SK-N-SH (cell line): Measurements from ENCODE around the gene SLC25A41. TPM values are rescaled to one million over a fixed set of nuclear protein-coding genes. Genes with fewer than 3 reads are reported as not detected.
A peak's percentile ranks its signal among the peaks of the same experiment; 100 is the strongest.

ENCODE experiments used
- CTCF ChIA-PET: fragments of 300-600, 350-600 bp; formaldehyde crosslinking; extraction: SDS; loops from one replicate; lab custom pipeline; 2021; lab: Yijun Ruan, JAX
- POLR2A ChIA-PET: fragments of 350-600 bp; sonication (Branson Sonifier 250); formaldehyde crosslinking; extraction: SDS; loops from one replicate; lab custom pipeline; 2020; ENCODE audit warnings: antibody characterized with exemption, inconsistent platforms; lab: Yijun Ruan, JAX
- DNase-seq: peaks from one replicate; pipeline ENCODE4 v3.0.0; 2012
- H2AFZ ChIP-seq: fragments of 200-600 bp; sonication (generic); 2 replicates; pipeline ENCODE4 v1.8.1; 2016; ENCODE audit warnings: antibody characterized with exemption, mild to moderate bottlenecking, low read depth
- H3F3A ChIP-seq: fragments of 200-600 bp; sonication (generic); replicated peaks from 2 replicates; pipeline ENCODE3; 2016; ENCODE audit warnings: antibody characterized with exemption, mild to moderate bottlenecking; ENCODE audit not compliant: insufficient read depth
- H3K27ac ChIP-seq, 2 experiments: fragments of 200-500 bp in 1 of 2; fragments of 200-600 bp in 1 of 2; sonication (Bioruptor generic) in 1 of 2; sonication (generic), shearing (Covaris generic) in 1 of 2; 2 replicates each; pipeline versions ENCODE4 v1.5.1 to v1.6.1; 2014 to 2016; ENCODE audit warnings: low read depth in 2 of 2, inconsistent platforms in 1 of 2, low read length in 1 of 2, mild to moderate bottlenecking in 1 of 2, mixed read lengths in 1 of 2
- H3K27me3 ChIP-seq: fragments of 200-600 bp; sonication (generic), shearing (Covaris generic); 2 replicates; pipeline ENCODE4 v1.6.1; 2016; ENCODE audit warnings: mixed run types; ENCODE audit not compliant: insufficient read depth
- H3K36me3 ChIP-seq, 2 experiments: fragments of 200-500 bp in 1 of 2; fragments of 200-600 bp in 1 of 2; sonication (Bioruptor generic) in 1 of 2; sonication (generic) in 1 of 2; replicated peaks in 1 of 2; 2 replicates each; pipeline versions ENCODE3 to v1.5.1; 2014 to 2016; ENCODE audit warnings: low read length in 1 of 2, mild to moderate bottlenecking in 1 of 2; ENCODE audit not compliant: insufficient read depth in 2 of 2, control insufficient read depth in 1 of 2
- H3K4me1 ChIP-seq, 2 experiments: fragments of 200-500 bp in 1 of 2; fragments of 200-600 bp in 1 of 2; sonication (Bioruptor generic) in 1 of 2; sonication (generic), shearing (Covaris generic) in 1 of 2; 2 replicates each; pipeline versions ENCODE4 v1.5.1 to v1.6.1; 2014 to 2016; ENCODE audit warnings: low read depth in 1 of 2, low read length in 1 of 2, mixed run types in 1 of 2; ENCODE audit not compliant: insufficient read depth in 2 of 2, control insufficient read depth in 1 of 2
- H3K4me2 ChIP-seq: fragments of 200-600 bp; sonication (generic), shearing (Covaris generic); 2 replicates; pipeline ENCODE4 v1.6.1; 2017; ENCODE audit warnings: mixed run types
- H3K4me3 ChIP-seq, 2 experiments: fragments of 200-500 bp in 1 of 2; fragments of 200-600 bp in 1 of 2; sonication (Bioruptor generic) in 1 of 2; sonication (generic), shearing (Covaris generic) in 1 of 2; 2 replicates each; pipeline versions ENCODE4 v1.5.1 to v1.8.1; 2014 to 2016; ENCODE audit warnings: low read depth in 2 of 2, inconsistent platforms in 1 of 2, low read length in 1 of 2, mild to moderate bottlenecking in 1 of 2, mixed read lengths in 1 of 2, moderate library complexity in 1 of 2
- H3K79me2 ChIP-seq: fragments of 200-600 bp; sonication (generic); 2 replicates; pipeline ENCODE4 v1.8.1; 2017; ENCODE audit warnings: mild to moderate bottlenecking; ENCODE audit not compliant: insufficient read depth
- H3K9ac ChIP-seq: fragments of 200-600 bp; sonication (generic); 2 replicates; pipeline ENCODE4 v1.6.1; 2017; ENCODE audit warnings: mixed run types
- H3K9me2 ChIP-seq: fragments of 200-600 bp; sonication (generic); 2 replicates; pipeline ENCODE4 v1.6.1; 2017; ENCODE audit warnings: mixed run types
- H3K9me3 ChIP-seq: fragments of 200-600 bp; sonication (generic); 2 replicates; pipeline ENCODE4 v1.6.1; 2017; ENCODE audit warnings: mixed run types, mild to moderate bottlenecking, moderate library complexity
- H4K20me1 ChIP-seq: fragments of 200-600 bp; sonication (generic); 2 replicates; pipeline ENCODE4 v1.6.1; 2017; ENCODE audit warnings: mild to moderate bottlenecking, mixed run types; ENCODE audit not compliant: insufficient read depth
- EP300 ChIP-seq, 2 experiments: IDR thresholded peaks; 2 replicates each; pipeline versions ENCODE4 v1.4.0 to v1.6.1; 2012; ENCODE audit warnings: borderline replicate concordance in 1 of 2, low read depth in 1 of 2, low read length in 1 of 2
- JUND ChIP-seq: IDR thresholded peaks from 2 replicates; pipeline ENCODE4 v1.4.0; 2012
- POLR2AphosphoS5 ChIP-seq: IDR thresholded peaks from 2 replicates; pipeline ENCODE4 v1.6.1; 2012; ENCODE audit warnings: low read depth, low read length
- RAD21 ChIP-seq: IDR thresholded peaks from 2 replicates; pipeline ENCODE4 v1.6.1; 2012; ENCODE audit warnings: mild to moderate bottlenecking, low read length
- RCOR1 ChIP-seq: fragments of 150-350 bp; IDR thresholded peaks from 2 replicates; pipeline ENCODE4 v1.6.1; 2017; ENCODE audit warnings: antibody characterized with exemption, low read length
- SMC3 ChIP-seq: IDR thresholded peaks from 2 replicates; pipeline ENCODE4 v1.6.1; 2012; ENCODE audit warnings: low read depth, low read length, improper control_type of control experiment
- WGBS: methylation state at CpG from one replicate; pipeline ENCODE4 v1.1.6; 2017; ENCODE audit warnings: low lambda C conversion rate; 5-methylcytosine and 5-hydroxymethylcytosine counted together
- polyA plus RNA-seq, 3 experiments: library from polyadenylated mRNA; depleted of rRNA; stranded (reverse); fragments of >200 nt; gene quantifications; 2 replicates each; pipeline ENCODE4 v1.2.3, GENCODE V29; 2012
- TF ChIP-seq, protein P1 (sequence below): fragments of 200-600 bp; sonication (generic); IDR thresholded peaks from 2 replicates; pipeline ENCODE4 v1.6.1; 2017; ENCODE audit warnings: antibody characterized with exemption, mild to moderate bottlenecking, moderate library complexity

SLC25A41 gene
- polyA plus RNA-seq, 1 of the 3 experiments (the other 2 are of a cell fraction): 0.12 TPM

DNA sequence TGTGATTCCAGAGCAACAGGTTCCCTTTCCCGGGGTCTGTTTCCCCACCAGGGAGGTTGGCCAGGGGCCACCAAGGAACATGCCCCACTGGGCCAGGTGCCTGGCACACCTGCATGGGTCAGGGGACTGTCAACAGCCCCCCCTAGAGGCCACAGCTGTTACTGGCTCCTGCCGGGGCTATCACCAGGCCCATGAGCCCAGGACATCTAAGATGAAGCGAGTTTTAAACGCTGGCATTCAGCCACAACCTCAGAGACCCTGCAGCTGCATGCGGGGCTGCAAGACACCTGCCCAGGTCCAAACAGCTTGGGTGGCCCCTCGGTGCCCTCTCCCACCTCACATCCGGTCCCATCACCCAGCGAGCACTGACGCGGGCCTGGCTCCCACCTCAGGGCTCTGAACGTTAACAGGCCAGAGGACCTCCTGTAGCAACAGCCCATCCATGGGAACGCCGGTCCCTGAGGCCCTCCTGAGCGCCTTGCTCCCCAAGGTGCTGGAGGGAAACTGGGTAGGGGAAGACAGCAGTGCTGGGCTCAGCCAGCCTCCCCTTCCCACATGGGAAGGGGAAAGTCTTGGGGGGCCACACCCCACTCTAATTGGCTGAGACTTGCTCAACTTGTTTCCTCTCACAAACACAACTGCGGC is 21.0 kb downstream of the SLC25A41 start:
- H3K79me2 ChIP-seq: 0 out of 2 replicates have a peak, but pooled peaks cover 4% of the 10 kb centered on the region
- no peaks in the 10 kb centered on the region for H3K27me3 ChIP-seq
- CTCF ChIA-PET: interaction anchor here (0.9 to 3.0 kb wide), 3 partner anchors 9 to 20 kb away, joined by 3 to 16 read pairs (median 6); no protein-coding TSS in a partner anchor
- H3K4me2 ChIP-seq: no peak overlapping the region
- POLR2A ChIA-PET: interaction anchor here (0.5 kb wide), 1 partner anchor 1912 kb away, joined by 3 read pairs; no protein-coding TSS in a partner anchor
- no peak overlapping the region for H3K9ac ChIP-seq
- 83% methylated on average over 2 of the region's 15 CpGs for WGBS
- H3K4me1 ChIP-seq: no peaks in the 10 kb centered on the region
- peak; percentile 78 for DNase-seq
- H2AFZ ChIP-seq: no peak overlapping the region
- H3F3A ChIP-seq: no peaks in the 10 kb centered on the region
- H3K27ac ChIP-seq: no peak overlapping the region
- no peak overlapping the region for H3K4me3 ChIP-seq
- peaks cover 5% of the 10 kb centered on the region; the same call in 1 of the 2 replicates for H4K20me1 ChIP-seq
- H3K9me2 ChIP-seq: no peaks in the 10 kb centered on the region
- H3K36me3 ChIP-seq: peaks cover 10 to 37% of the 10 kb centered on the region in 2 experiments
- TF ChIP-seq RAD21 (peak; percentile 41), RCOR1 (no peak)
- TF ChIP-seq, protein P1, sequence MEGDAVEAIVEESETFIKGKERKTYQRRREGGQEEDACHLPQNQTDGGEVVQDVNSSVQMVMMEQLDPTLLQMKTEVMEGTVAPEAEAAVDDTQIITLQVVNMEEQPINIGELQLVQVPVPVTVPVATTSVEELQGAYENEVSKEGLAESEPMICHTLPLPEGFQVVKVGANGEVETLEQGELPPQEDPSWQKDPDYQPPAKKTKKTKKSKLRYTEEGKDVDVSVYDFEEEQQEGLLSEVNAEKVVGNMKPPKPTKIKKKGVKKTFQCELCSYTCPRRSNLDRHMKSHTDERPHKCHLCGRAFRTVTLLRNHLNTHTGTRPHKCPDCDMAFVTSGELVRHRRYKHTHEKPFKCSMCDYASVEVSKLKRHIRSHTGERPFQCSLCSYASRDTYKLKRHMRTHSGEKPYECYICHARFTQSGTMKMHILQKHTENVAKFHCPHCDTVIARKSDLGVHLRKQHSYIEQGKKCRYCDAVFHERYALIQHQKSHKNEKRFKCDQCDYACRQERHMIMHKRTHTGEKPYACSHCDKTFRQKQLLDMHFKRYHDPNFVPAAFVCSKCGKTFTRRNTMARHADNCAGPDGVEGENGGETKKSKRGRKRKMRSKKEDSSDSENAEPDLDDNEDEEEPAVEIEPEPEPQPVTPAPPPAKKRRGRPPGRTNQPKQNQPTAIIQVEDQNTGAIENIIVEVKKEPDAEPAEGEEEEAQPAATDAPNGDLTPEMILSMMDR: peak; percentile 62
- H3K9me3 ChIP-seq: no peaks in the 10 kb centered on the region

DNA sequence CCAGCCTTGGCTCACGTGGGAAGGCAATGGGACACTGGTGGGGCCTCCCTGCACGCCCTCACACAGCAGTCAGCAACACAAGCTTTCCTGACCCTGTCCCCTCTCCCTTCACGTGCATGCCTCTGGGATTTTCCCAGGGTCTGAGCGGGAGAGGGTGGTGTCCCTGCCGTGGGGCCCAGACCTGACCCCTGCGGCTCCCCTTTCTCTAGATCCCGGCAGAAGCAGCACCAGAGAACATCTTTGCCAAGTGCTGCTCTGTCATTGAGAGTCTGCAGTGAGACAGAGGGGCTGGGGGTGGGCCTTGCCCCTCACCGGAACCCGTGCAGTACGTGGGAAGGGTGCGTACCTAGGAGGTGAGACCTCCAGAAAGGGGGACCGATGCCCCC is 21.5 kb downstream of the SLC25A41 start:
- Histone ChIP-seq H3K9me2 (no peaks in the 10 kb centered on the region), H3F3A (no peaks in the 10 kb centered on the region), H4K20me1 (no peaks in the 10 kb centered on the region), H3K36me3 (peaks cover 7 to 31% of the 10 kb centered on the region in 2 experiments), H3K4me3 (no peak overlapping the region), H3K79me2 (0 out of 2 replicates have a peak, but pooled peaks cover 2% of the 10 kb centered on the region), H3K9me3 (no peaks in the 10 kb centered on the region), H3K4me2 (no peak overlapping the region), H3K9ac (no peak overlapping the region), H3K27ac (no peak overlapping the region), H3K4me1 (no peaks in the 10 kb centered on the region), H3K27me3 (no peaks in the 10 kb centered on the region), H2AFZ (no peak overlapping the region)
- DNase-seq: no peak
- ChIA-PET CTCF (interaction anchor here (0.5 to 3.0 kb wide), 5 partner anchors 10 to 194 kb away, joined by 3 to 16 read pairs (median 5); no protein-coding TSS in a partner anchor), POLR2A (no interaction called here)
- WGBS: 93% methylated on average over 3 of the region's 12 CpGs
- TF ChIP-seq JUND (no peak), SMC3 (no peak), EP300 (IDR thresholded peaks at IDR 0.05; ENCODE audit: borderline replicate concordance in 1 of 2, low read depth in 1 of 2, low read length in 1 of 2) (no peak), POLR2AphosphoS5 (peak; percentile 13; the same call in 1 of the 2 replicates)
- TF ChIP-seq, protein P1: no peak
